NCI-H460 (cell line): Measurements from ENCODE around the gene SLC38A3. TPM values are rescaled to one million over a fixed set of nuclear protein-coding genes. Genes with fewer than 3 reads are reported as not detected.

ENCODE experiments used
- DNase-seq: peaks from one replicate; pipeline ENCODE4 v3.0.0-alpha.2; 2016; ENCODE audit warnings: low read depth; ENCODE audit errors: extremely low read depth
- total RNA-seq: library from RNA; depleted of rRNA; stranded (reverse); fragments of >200 nt; shearing (Covaris generic); gene quantifications from 2 replicates; pipeline ENCODE4 v1.2.3, GENCODE V29; 2014

Gene SLC38A3
- total RNA-seq, 1 experiment from 2014 or later = 0.27 TPM

- no peak for DNase-seq
Measured at GRCh38 chr3:50190936-50191660, 14.0 kb upstream of the SLC38A3 start, which contains the start of gene GNAT1. TSS of gene GNAT1 (plus strand) at chr3:50191610. CDS start at chr3:50191726, 116 bp downstream.

GRCh38 chr3:50192124-50192523, 12.9 kb upstream of the SLC38A3 start:
- no peak for DNase-seq

DNA sequence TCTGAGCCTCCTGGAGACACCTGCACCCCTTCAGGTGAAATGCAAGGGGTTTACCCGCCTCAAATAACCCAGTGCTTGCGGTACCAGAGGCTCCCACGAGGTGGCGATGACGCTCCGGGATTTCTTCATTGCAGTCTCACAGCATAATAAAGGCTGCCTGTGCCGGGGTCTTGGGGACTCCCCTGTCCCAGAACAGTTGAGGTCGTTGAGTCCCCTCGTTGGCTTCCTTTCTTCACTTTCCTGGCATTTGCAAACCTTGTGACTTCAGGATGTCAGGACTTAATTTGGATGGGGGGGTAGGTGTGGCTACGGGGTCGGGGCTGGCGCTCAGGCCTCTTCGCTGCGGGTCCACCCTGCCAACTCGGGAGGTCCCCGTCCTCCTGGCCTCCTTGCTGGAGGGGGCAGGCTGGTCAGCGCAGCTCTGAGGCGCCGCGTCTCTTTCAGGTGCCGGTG, 12.4 kb upstream of the SLC38A3 start:
- peak; percentile 37 for DNase-seq

DNA sequence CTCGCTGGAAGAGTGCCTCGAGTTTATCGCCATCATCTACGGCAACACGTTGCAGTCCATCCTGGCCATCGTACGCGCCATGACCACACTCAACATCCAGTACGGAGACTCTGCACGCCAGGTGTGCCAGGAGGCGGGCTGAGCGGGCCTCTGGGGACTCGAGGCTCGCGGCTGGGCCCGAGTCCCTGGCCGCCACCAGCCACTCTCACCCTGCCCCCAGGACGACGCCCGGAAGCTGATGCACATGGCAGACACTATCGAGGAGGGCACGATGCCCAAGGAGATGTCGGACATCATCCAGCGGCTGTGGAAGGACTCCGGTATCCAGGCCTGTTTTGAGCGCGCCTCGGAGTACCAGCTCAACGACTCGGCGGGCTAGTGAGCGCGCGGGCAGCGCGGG, 11.8 kb upstream of the SLC38A3 start:
- no peak for DNase-seq

DNA sequence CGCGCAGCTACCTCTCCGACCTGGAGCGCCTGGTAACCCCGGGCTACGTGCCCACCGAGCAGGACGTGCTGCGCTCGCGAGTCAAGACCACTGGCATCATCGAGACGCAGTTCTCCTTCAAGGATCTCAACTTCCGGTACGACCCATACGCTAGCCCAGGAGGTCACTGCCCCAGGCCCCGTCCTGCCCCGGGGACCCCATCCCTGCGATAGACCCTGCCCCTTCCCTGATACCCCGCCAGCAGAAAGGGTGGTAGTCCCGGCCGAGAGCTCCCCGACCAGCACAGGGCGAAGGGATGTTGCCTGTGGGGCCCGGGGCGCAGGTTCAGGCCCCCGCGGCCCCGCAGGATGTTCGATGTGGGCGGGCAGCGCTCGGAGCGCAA, 11.3 kb upstream of the SLC38A3 start:
- no peak for DNase-seq

- no peak for DNase-seq
Measured at GRCh38 chr3:50194128-50194902, 10.8 kb upstream of the SLC38A3 start.

- no peak for DNase-seq
Measured at GRCh38 chr3:50194903-50195500, 10.1 kb upstream of the SLC38A3 start.

DNA sequence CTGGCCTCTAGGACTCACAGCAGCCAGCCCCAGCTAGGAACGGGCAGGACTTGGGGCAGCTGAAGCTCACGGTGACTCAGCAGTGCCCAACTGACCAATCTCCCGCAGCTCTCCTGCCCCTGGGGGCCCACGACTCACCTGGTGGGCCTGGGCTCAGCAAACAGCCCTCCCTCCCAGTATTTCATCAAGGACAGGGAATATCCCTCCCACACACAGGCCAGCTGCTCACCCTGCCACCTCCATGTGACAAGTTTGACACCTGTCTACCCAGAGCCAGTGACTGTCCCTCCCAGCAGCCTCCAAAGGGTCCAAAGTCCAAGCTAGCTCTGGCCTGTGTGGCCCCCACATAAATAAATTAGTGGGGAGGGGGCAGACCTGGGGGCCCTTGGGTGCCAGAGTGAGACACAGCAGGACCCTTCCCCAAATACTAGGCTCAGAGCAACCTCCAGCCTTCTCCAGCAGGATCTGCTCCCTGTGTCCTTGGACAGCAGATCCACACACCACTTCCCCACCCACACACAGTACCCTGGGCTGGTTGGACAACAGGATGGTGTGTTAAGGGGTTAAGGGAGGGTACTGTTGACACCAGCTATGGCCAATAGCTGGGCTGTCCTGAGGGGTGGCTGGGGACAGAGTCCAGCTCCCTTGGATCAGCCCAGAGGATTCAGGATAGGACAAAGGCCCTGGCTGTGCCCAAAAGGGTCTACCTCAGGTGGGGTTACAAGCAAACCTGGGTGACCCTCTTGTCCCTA, 9.4 kb upstream of the SLC38A3 start:
- no peak for DNase-seq

- DNase-seq = no peak
Measured at GRCh38 chr3:50196253-50196801, 8.7 kb upstream of the SLC38A3 start.

- no peak for DNase-seq
Measured at GRCh38 chr3:50201573-50202315, 3.3 kb upstream of the SLC38A3 start.

GRCh38 chr3:50202353-50203112, 2.5 kb upstream of the SLC38A3 start:
- no peak for DNase-seq

- DNase-seq = no peak
Measured at GRCh38 chr3:50203113-50203808, 1.8 kb upstream of the SLC38A3 start.

GRCh38 chr3:50203809-50204803, 965 bp upstream of the SLC38A3 start:
- no peak for DNase-seq

GRCh38 chr3:50205413-50206276, 574 bp downstream of the SLC38A3 start:
- DNase-seq = no peak

- no peak for DNase-seq
Measured at GRCh38 chr3:50207359-50208042, 2.4 kb downstream of the SLC38A3 start.
